ENCODE results near the gene FRMD3.

DNA sequence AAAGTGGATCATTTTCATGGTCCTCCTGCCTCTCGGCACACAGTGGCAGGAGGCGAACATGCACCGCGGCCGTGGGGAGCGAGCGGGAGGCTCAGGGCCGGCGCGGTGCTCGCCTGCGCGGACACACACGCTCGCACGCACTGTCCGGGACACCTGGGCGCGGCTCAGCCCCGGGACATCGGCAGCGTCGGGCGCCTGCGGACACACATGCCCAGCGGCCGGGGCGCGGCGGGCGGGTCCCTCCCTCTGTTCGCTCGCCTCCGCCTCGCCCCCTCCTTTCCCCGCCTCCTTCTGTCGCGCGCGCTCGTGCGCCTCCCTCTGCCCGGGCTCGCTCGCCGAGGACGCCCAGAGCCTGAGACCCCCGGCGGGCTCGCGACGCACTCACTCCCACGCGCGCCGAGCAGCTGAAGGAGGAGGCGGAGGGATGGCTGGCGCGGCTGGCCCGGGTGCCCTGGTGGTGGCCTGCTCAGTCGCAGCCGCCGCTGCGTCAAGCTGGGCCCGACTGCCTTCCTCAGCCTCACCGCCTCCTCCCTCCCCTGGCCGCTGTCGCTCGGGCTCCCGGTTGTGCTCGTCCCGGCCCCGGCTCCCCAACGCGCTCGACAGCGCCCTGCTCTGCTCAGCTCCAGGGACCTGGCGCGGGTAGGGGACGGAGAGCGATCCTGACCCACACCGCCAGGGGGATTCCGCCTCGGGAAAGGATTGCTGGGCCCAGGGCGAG lies at the start of gene FRMD3:
- TF ChIP-seq POLR2A (IDR thresholded peaks at IDR 0.05; ENCODE audit: low read depth, low read length) = no peak
- TF ChIP-seq, protein P1, sequence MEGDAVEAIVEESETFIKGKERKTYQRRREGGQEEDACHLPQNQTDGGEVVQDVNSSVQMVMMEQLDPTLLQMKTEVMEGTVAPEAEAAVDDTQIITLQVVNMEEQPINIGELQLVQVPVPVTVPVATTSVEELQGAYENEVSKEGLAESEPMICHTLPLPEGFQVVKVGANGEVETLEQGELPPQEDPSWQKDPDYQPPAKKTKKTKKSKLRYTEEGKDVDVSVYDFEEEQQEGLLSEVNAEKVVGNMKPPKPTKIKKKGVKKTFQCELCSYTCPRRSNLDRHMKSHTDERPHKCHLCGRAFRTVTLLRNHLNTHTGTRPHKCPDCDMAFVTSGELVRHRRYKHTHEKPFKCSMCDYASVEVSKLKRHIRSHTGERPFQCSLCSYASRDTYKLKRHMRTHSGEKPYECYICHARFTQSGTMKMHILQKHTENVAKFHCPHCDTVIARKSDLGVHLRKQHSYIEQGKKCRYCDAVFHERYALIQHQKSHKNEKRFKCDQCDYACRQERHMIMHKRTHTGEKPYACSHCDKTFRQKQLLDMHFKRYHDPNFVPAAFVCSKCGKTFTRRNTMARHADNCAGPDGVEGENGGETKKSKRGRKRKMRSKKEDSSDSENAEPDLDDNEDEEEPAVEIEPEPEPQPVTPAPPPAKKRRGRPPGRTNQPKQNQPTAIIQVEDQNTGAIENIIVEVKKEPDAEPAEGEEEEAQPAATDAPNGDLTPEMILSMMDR (IDR thresholded peaks at IDR 0.05; ENCODE audit: extremely low read depth in 1 of 2, insufficient read depth in 1 of 2, low read depth in 1 of 2, low read length in 2 of 2) = peak; percentile 61 to 79
- peak; percentile 50 for TF ChIP-seq EZH2 (IDR thresholded peaks at IDR 0.05; ENCODE audit: borderline replicate concordance, low read depth, low read length, severe bottlenecking)

Data from endothelial cell of umbilical vein (primary cell).